HG03469 (cell line): ENCODE measurements around the gene SLC46A3.
"Not testable (repeated sequence)": the region's sequence is repeated elsewhere in the genome, so short reads cannot be mapped to it uniquely, and the experiment has no call there.

ENCODE experiments used
- ATAC-seq: cut with Tn5 transposase; IDR thresholded peaks from one replicate; pipeline ENCODE4 v1.9.1; 2021; ENCODE audit warnings: mild to moderate bottlenecking, moderate library complexity, moderate number of reproducible peaks; ENCODE audit not compliant: unreplicated experiment

SLC46A3 gene

GRCh38 chr13:28684257-28684656 lies 34.5 kb downstream of the SLC46A3 start:
- no peak for ATAC-seq

GRCh38 chr13:28683169-28683568 lies 35.6 kb downstream of the SLC46A3 start:
- ATAC-seq: not testable (repeated sequence)

- no peak for ATAC-seq
These were observed 38.2 kb downstream of the SLC46A3 start for GRCh38 chr13:28680541-28680940.

- ATAC-seq: no peak
These were observed 39.1 kb downstream of the SLC46A3 start for GRCh38 chr13:28679628-28680027.

- no peak for ATAC-seq
These were observed 40.0 kb downstream of the SLC46A3 start for GRCh38 chr13:28678809-28679208.

GRCh38 chr13:28671126-28671792 lies 47.5 kb downstream of the SLC46A3 start:
- no peak for ATAC-seq

- no peak for ATAC-seq
These were observed 51.8 kb downstream of the SLC46A3 start for GRCh38 chr13:28666897-28667488.

GRCh38 chr13:28659621-28659970 lies 59.2 kb downstream of the SLC46A3 start:
- ATAC-seq: peak; percentile 18

- ATAC-seq: peak; percentile 71
These were observed 59.8 kb downstream of the SLC46A3 start, which contains the start of gene POMP for GRCh38 chr13:28658796-28659620. Gene POMP (plus strand): TSS chr13:28659130. CDS start chr13:28659185, 55 bp downstream.

- no peak for ATAC-seq
These were observed 60.3 kb downstream of the SLC46A3 start for GRCh38 chr13:28658539-28658795.

- ATAC-seq: no peak
These were observed 60.8 kb downstream of the SLC46A3 start for GRCh38 chr13:28657784-28658538.

GRCh38 chr13:28655561-28655960 lies 63.2 kb downstream of the SLC46A3 start:
- no peak for ATAC-seq

- no peak for ATAC-seq
These were observed 64.5 kb downstream of the SLC46A3 start for GRCh38 chr13:28654276-28654675.

- ATAC-seq: no peak
These were observed 65.7 kb downstream of the SLC46A3 start for GRCh38 chr13:28653111-28653510.

- ATAC-seq: no peak
These were observed 66.9 kb downstream of the SLC46A3 start for GRCh38 chr13:28651810-28652401.

GRCh38 chr13:28650284-28650683 lies 68.5 kb downstream of the SLC46A3 start:
- ATAC-seq: no peak
